DMS 273 (cell line): ENCODE data around the gene CEP295NL.
"Not testable (repeated sequence)": the region's sequence is repeated elsewhere in the genome, so short reads cannot be mapped to it uniquely, and the experiment has no call there.

Source experiments
- DNase-seq: peaks from one replicate; lab custom pipeline; 2025; ENCODE audit not compliant: unreplicated experiment; lab: John Stamatoyannopoulos, UW

The CEP295NL gene

GRCh38 chr17:78873519-78874340 lies 29.3 kb downstream of the CEP295NL start:
- DNase-seq = peak; percentile 94

GRCh38 chr17:78872486-78872885 lies 30.5 kb downstream of the CEP295NL start:
- DNase-seq = no peak

DNA sequence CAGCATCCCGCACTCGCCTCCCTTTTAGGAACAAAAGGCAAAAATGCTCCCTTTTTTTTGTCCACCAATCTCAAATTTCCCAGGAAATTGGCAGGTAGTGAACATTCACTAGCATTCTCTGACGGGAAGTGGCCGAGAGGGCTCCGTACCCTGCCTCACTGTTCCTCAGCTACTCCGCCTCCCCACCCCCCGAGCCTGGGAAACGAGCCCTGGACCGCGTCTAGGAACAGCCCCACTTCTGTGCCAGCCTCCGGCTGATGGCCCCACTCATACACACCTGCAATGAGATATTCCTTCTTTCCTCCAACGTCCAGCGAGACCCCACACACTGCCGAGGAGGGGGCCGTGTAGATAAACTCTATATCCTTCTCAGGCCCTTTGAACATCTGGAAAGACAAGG lies 32.4 kb downstream of the CEP295NL start:
- DNase-seq = no peak

DNA sequence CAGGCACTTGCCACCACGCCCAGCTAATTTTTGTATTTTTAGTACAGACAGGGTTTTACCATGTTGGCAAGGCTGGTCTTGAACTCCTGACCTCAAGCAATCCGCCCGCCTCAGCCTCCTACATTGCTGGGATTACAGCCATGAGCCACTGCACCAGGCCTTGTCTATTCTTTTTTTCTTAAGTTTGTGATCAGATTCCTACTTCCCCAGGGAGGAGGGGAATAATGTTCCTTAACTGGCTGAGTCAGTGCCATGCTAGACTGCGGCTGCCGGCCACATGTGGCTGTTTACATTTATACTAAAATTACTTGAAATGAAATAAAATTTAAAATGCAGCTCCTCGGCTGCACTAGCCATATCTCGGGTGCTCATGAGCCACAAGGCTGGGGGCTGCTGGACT lies 34.6 kb downstream of the CEP295NL start:
- DNase-seq = no peak

GRCh38 chr17:78867046-78867445 lies 36.0 kb downstream of the CEP295NL start:
- not testable (repeated sequence) for DNase-seq

- peak; percentile 89 for DNase-seq
Measured at GRCh38 chr17:78865682-78866390, 37.2 kb downstream of the CEP295NL start.

GRCh38 chr17:78864117-78864516 lies 38.9 kb downstream of the CEP295NL start:
- no peak for DNase-seq

- DNase-seq = peak; percentile 55
Measured at GRCh38 chr17:78862073-78863023, 40.7 kb downstream of the CEP295NL start.

GRCh38 chr17:78861229-78861628 lies 41.8 kb downstream of the CEP295NL start:
- no peak for DNase-seq

- no peak for DNase-seq
Measured at GRCh38 chr17:78859051-78859450, 44.0 kb downstream of the CEP295NL start.

DNA sequence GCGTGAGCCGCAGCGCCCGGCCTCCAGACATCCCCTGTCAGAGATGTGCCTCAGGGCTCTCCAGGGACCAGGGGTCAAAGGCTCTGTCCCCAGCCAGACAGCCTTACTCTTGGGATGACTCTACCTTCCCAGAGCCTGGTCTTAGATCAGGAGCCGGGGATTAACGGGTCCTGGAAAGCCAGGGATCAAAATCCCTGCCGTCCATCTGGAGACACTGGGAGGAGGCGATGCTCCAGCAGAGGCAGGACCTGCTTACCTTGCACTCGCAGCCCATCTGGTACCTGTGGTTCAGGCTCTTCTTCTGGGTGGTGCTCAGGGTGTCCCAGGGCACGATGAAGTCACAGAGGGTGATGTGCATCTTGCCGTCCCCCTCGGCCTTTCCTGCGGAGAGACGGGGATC lies 45.7 kb downstream of the CEP295NL start:
- no peak for DNase-seq

DNA sequence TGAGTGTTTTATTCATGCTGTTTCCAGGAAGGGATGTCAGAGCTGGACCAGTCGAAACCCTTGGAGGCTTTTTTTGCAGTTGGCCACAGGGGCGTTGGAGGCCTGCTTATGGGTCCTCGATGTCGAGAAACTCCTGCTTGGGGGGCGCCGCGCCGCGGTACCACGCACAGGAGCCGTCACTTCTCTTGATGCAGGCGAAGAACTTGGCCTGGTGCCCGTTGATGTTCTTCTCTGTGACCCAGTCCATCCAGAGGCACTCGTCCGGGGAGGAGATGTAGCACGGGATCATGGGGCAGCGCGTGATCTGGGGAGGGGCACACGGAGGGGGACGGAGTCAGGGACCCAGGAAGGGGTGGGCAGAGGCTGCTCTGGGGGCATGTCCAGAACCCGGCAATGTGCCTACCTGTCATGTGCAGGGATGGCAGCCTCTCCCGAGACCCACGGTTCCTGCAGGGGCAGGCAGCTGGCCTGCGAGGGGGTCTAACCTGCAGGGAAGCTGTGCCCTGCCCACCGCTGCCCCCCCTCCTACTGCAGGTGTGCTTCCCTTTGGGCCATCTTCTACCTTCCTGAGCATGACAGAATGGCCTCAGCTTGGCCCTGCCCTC lies 47.3 kb downstream of the CEP295NL start:
- DNase-seq = no peak

DNA sequence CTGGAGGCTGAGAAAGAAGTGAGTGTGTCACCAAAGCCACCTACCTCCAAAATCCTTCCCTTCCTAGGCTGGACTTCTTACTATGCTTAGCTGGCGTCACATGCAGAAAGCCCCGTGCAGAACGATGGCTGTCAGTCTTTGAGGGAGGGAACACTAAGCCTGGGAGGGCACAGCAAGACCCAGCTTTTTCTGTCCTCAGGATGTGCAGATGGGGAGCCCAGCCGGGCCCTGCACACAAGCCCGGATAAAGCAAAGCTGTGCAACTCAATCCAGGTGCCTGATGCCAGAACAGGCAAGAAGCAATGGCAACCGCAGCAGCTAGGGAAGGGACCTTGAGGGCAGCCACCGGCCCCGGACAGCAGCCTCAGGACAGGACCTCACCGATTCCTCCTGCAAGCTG lies 48.5 kb downstream of the CEP295NL start:
- no peak for DNase-seq

DNA sequence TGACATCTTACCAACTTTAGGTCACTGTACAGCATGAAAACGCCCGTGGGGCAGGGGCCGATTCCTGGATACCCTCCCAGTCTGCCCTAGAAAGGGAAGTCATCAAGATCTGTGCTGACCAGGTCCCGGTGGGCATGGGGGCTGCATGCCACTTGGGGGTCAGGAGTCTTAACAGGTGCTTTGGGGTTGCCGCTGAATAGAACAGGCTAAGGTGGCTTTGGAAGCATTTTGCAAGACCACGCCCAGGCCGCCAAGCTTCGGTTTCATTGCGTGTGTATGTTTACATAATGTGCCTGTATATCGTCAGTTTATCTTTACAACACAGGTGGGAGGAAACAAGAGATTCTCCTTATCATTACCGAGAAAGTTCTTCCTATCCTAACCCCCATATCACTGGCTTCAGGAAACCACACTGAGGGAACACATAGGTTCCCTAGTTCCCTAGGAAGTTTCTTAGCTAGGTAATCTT lies 49.0 kb downstream of the CEP295NL start:
- DNase-seq = no peak

DNA sequence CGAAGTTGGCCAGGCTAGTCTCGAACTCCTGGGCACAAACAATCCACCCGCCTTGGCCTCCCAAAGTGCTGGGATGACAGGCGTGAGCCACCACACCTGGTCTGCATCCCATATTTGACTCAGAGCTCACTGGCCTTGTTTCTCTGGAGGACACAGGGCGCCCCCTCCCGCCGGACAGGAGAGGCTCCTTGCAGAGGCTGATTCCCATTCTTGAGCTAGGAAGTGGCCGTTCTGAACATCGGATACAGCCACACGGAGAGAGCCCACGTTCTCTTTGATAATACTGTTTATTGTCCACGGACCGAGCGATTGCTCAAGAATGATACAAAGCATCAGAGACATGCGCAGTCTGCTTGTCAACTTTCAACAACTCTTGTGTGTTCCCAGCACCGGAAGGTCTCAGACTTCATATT lies 50.3 kb downstream of the CEP295NL start:
- no peak for DNase-seq

GRCh38 chr17:78849026-78849425 lies 54.0 kb downstream of the CEP295NL start:
- DNase-seq = no peak

DNA sequence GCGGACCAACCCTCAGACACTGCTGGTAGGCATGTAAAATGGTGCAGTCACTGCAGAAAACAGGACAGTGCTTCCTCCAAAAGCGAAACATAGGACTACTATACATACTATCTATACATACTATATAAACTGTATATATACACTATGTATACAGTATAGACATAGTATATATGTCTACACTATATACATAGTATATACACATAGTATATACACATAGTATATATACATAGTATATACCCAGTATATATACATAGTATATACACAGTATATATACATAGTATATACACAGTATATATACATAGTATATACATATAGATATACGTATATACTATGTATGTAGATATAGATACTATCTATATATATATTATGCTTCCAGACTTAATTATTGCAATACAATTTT lies 55.9 kb downstream of the CEP295NL start:
- no peak for DNase-seq

DNA sequence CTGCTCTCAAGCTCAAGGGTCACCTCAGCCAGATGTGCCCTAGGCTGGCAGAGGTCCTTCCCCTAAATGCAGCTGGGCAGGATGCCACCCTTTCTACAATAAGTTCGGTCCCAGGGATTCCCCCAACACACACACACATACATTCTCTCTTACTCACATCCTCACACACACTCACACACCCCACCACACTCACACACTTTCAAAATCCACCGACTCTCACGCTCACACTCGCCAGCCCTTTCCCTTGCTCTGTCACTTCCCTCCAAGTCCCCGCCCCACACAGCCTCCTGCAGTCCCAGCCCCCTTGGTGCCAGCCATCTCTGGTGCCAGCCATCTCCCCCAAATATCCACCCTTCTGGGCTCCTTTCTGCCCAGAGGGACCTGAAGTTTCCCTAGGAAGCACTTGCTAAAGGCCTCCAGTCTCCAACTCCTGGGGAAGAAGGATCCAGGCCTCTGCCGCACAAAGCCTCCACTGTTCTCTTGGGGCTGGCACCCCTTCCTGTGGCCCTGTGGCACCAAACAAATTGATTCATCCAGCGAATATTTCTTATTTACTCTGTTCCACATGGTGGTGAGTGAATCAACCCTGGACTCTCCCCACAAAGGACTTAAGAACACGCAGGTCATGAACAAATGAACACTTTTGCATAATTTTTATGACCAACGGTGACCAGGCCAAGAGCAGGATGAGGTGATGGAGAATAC lies 58.5 kb downstream of the CEP295NL start:
- no peak for DNase-seq

DNA sequence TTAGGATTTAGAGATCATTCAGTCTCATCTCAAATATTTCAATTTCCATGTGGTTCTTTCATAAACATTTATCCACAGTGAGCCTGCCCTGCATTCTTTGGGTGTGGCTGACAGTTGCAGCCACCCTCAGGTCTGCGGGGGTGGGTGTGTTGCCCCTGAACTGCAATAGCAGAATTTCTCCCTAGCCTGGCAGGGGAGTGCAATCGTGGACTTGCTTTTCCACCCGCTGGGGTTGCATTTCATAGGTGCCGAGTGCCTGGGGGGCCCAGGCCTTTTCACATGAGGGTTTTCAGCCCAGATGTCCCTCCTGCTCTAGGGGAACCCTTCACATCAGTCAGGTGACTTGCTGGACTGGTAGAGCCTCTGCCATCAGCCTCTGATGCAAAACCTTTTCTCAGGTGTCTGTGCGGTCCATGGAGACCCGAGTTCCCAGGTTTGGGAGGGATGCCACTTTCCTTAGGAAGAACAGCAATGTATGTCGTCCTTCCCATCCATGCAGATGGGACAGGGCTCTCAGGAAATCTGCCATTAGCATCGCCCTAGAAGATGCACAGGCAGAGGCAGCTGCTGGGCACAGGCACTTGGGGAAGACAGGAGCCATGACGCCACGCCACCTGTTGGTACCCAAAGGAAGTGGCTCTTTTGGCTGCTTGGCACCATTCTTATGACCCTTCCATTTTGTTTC lies 60.0 kb downstream of the CEP295NL start:
- DNase-seq = peak; percentile 87
